ENCODE results near the gene AGAP3.
"Not testable (repeated sequence)": the region's sequence is repeated elsewhere in the genome, so short reads cannot be mapped to it uniquely, and the experiment has no call there.

The AGAP3 gene

GRCh38 chr7:151085691-151086620 is at the start of gene AGAP3:
Gene AGAP3 (plus strand): TSS chr7:151086475. CDS start chr7:151086742, 267 bp downstream.
- H3K27ac ChIP-seq, result peak within 1 kb of the TSS; percentile 72 to 92 (median 78)
- peak within 1 kb of the TSS; percentile 71 to 98 (median 76) for H3K4me3 ChIP-seq
- peaks cover 0 to 59% (median 48%) of the 10 kb centered on the region in 11 experiments; a peak in 18 of 22 replicates for H3K27me3 ChIP-seq
- peaks cover 20 to 57% (median 32%) of the 10 kb centered on the region in 11 experiments; a peak in 21 of 22 replicates for H4K20me1 ChIP-seq
- peaks cover 58 to 83% (median 77%) of the 10 kb centered on the region in 10 experiments for H3K4me1 ChIP-seq
- H3K4me2 ChIP-seq, result peak within 1 kb of the TSS; percentile 94 to 100 (median 99)
- peak within 1 kb of the TSS; percentile 78 to 91 (median 85) for H3K9ac ChIP-seq
- no peaks in the 10 kb centered on the region for H3K9me3 ChIP-seq (replicated peaks in 1 of 11)
- peaks cover 0 to 9% (median 6%) of the 10 kb centered on the region in 11 experiments; a peak in 4 of 22 replicates for H3K36me3 ChIP-seq
- no peak for TF ChIP-seq Cebpa-rat (IDR thresholded peaks at IDR 0.05)

- H3K4me1 ChIP-seq, result peaks cover 28 to 40% (median 32%) of the 10 kb centered on the region in 10 experiments
- H3K4me2 ChIP-seq, result peak overlapping the region; percentile 77 to 96 (median 88)
Observed at GRCh38 chr7:151038951-151039849, 47.1 kb upstream of the AGAP3 start.

DNA sequence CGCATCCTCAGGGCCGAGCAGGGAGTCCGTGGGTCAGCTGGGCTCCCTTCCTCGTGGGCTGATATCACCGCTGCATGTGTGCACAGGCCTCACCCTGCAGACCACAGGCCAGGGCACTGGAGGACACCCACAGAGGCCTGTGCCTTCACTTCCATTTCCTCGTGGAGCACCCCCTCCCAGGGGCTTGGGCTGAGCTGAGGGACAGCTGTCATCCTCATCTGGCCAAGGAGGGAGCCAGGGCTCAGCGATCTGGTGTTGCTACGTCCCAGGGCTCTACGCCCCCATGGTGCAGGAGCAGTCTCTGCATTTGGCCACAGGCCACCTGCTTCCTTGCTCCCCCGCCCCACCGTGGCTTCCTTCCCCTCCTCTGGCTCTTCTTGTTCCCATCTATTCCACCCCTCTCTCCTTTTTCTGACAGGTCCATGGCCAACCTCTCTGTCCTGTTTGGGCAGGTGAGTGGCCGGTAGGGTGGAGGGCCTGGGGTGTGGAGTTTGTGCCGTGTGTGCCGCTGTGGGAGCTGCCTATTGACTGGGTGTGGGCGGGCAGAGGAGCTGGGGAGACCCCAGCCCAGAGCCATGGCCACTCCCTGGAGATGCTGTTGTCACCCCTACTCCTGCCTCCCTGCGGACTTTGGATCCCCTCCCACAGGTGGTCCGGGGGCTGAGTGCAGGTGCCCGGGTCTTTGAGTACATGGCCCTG is 46.3 kb upstream of the AGAP3 start:
- Histone ChIP-seq H3K4me3 (no peak overlapping the region), H3K27me3 (no peaks in the 10 kb centered on the region), H4K20me1 (peaks cover 4 to 34% (median 12%) of the 10 kb centered on the region in 11 experiments; a peak in 14 of 22 replicates), H3K27ac (peak overlapping the region in 7 of 11 experiments; percentile 6 to 76 (median 51); a peak in 13 of 22 replicates), H3K36me3 (peaks cover 18 to 32% (median 23%) of the 10 kb centered on the region in 11 experiments; a peak in 21 of 22 replicates), H3K9me3 (replicated peaks in 1 of 11) (no peaks in the 10 kb centered on the region), H3K4me1 (peaks cover 28 to 35% (median 32%) of the 10 kb centered on the region in 10 experiments), H3K4me2 (peak overlapping the region; percentile 77 to 96 (median 88)), H3K9ac (peak overlapping the region in 7 of 11 experiments; percentile 25 to 71 (median 35); a peak in 8 of 22 replicates)
- TF ChIP-seq Cebpa-rat (IDR thresholded peaks at IDR 0.05), result no peak

More at GRCh38 chr7:151038951-151039849, 47.1 kb upstream of the AGAP3 start:
- peak overlapping the region; percentile 27 to 71 (median 61); a peak in 21 of 22 replicates for H3K9ac ChIP-seq
- peak overlapping the region; percentile 19 to 76 (median 61); a peak in 21 of 22 replicates for H3K27ac ChIP-seq
- H4K20me1 ChIP-seq, result peaks cover 4 to 42% (median 12%) of the 10 kb centered on the region in 11 experiments; a peak in 15 of 22 replicates
- H3K4me3 ChIP-seq, result peak overlapping the region in 1 of 10 experiments; percentile 5; a peak in 1 of 20 replicates
- no peaks in the 10 kb centered on the region for H3K27me3 ChIP-seq
- no peak for TF ChIP-seq Cebpa-rat (IDR thresholded peaks at IDR 0.05)
- no peaks in the 10 kb centered on the region for H3K9me3 ChIP-seq (replicated peaks in 1 of 11)
- peaks cover 26 to 35% (median 31%) of the 10 kb centered on the region in 11 experiments; a peak in 21 of 22 replicates for H3K36me3 ChIP-seq

DNA sequence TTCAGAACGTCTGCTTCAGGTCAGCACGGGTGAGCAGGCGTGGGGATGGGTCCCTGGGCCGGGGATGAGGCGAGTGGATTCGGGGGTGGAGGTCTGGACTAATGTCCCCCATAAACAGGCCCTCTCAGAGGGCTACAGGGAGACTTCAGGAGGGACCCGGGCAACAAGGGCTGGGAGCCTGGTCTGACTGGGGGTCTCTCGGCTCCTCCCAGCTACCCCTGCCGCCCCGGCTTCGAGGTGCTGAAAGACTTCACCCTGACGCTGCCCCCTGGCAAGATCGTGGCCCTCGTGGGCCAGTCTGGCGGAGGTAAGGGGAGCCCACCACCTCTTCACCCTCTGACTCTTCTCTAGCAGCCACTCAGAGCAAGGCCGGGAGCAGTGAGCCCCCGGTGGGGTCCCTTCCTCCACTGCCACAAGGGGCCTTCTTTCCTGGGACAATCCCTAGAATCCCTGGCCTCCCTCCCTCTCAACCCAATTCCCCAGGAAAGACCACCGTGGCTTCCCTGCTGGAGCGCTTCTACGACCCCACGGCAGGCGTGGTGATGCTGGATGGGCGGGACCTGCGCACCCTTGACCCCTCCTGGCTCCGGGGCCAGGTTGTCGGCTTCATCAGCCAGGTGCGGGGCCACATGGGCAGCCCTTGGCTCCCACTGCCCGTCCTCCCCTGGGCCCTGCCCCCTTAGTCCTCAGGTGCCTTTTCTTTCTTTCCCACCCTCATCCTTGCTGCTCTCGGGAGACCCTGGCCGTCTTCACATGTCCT is 45.5 kb upstream of the AGAP3 start:
- peaks cover 28 to 33% (median 32%) of the 10 kb centered on the region in 10 experiments for H3K4me1 ChIP-seq
- H4K20me1 ChIP-seq, result peaks cover 4 to 32% (median 12%) of the 10 kb centered on the region in 11 experiments; a peak in 14 of 22 replicates
- peaks cover 10 to 25% (median 15%) of the 10 kb centered on the region in 11 experiments; a peak in 20 of 22 replicates for H3K36me3 ChIP-seq
- H3K4me3 ChIP-seq, result no peak overlapping the region
- peak overlapping the region in 2 of 11 experiments; percentile 67 to 71; a peak in 2 of 22 replicates for H3K9ac ChIP-seq
- H3K27me3 ChIP-seq, result no peaks in the 10 kb centered on the region
- no peak for TF ChIP-seq Cebpa-rat (IDR thresholded peaks at IDR 0.05)
- H3K4me2 ChIP-seq, result peak overlapping the region; percentile 77 to 96 (median 88); a peak in 19 of 22 replicates
- H3K27ac ChIP-seq, result 0 out of 22 replicates have a peak overlapping the region, but pooled peaks of 2 of the 11 experiments have one; percentile 9 to 18
- no peaks in the 10 kb centered on the region for H3K9me3 ChIP-seq (replicated peaks in 1 of 11)

GRCh38 chr7:151043449-151043848 is 42.8 kb upstream of the AGAP3 start:
- H3K27ac ChIP-seq; H3K27me3 ChIP-seq; H3K4me3 ChIP-seq; H3K9ac ChIP-seq; H3K4me2 ChIP-seq; H3K9me3 ChIP-seq (replicated peaks in 1 of 11): not testable (repeated sequence)
- peaks cover 0 to 10% (median 0%) of the 10 kb centered on the region in 11 experiments; a peak in 4 of 22 replicates for H3K36me3 ChIP-seq
- H3K4me1 ChIP-seq, result peaks cover 19 to 29% (median 23%) of the 10 kb centered on the region in 10 experiments
- peaks cover 4 to 53% (median 12%) of the 10 kb centered on the region in 11 experiments; a peak in 14 of 22 replicates for H4K20me1 ChIP-seq

GRCh38 chr7:151043959-151044358 is 42.3 kb upstream of the AGAP3 start:
- H4K20me1 ChIP-seq, result peaks cover 3 to 51% (median 9%) of the 10 kb centered on the region in 11 experiments; a peak in 14 of 22 replicates
- H3K36me3 ChIP-seq, result peaks cover 0 to 10% (median 0%) of the 10 kb centered on the region in 11 experiments; a peak in 4 of 22 replicates
- H3K4me1 ChIP-seq, result peaks cover 14 to 24% (median 18%) of the 10 kb centered on the region in 10 experiments
- no peak for TF ChIP-seq Cebpa-rat (IDR thresholded peaks at IDR 0.05)
- H3K27ac ChIP-seq, result no peak overlapping the region
- H3K9ac ChIP-seq, result no peak overlapping the region
- H3K27me3 ChIP-seq, result no peaks in the 10 kb centered on the region
- no peak overlapping the region for H3K4me3 ChIP-seq
- H3K4me2 ChIP-seq, result no peak overlapping the region
- H3K9me3 ChIP-seq (replicated peaks in 1 of 11), result no peaks in the 10 kb centered on the region

- no peak overlapping the region for H3K27ac ChIP-seq
- no peak overlapping the region for H3K4me2 ChIP-seq
- peaks cover 0 to 10% (median 0%) of the 10 kb centered on the region in 11 experiments; a peak in 4 of 22 replicates for H3K36me3 ChIP-seq
- no peak for TF ChIP-seq Cebpa-rat (IDR thresholded peaks at IDR 0.05)
- no peak overlapping the region for H3K4me3 ChIP-seq
- no peaks in the 10 kb centered on the region for H3K9me3 ChIP-seq (replicated peaks in 1 of 11)
- no peak overlapping the region for H3K9ac ChIP-seq
- H4K20me1 ChIP-seq, result peaks cover 0 to 53% (median 0%) of the 10 kb centered on the region in 11 experiments; a peak in 7 of 22 replicates
- H3K4me1 ChIP-seq, result peaks cover 1 to 21% (median 7%) of the 10 kb centered on the region in 10 experiments
- peaks cover 0 to 4% (median under 1%) of the 10 kb centered on the region in 11 experiments; a peak in 8 of 22 replicates for H3K27me3 ChIP-seq
Observed at GRCh38 chr7:151045262-151045661, 41.0 kb upstream of the AGAP3 start.

Measured in BLaER1 treated with 17β-estradiol and CSF1 and Interleukin-3, amounts not matched to agents 10 nM and 100 nM (cell line).